ENCODE measurements around the gene C5orf15.
"Not testable (repeated sequence)": the region's sequence is repeated elsewhere in the genome, so short reads cannot be mapped to it uniquely, and the experiment has no call there.

The C5orf15 gene

DNA sequence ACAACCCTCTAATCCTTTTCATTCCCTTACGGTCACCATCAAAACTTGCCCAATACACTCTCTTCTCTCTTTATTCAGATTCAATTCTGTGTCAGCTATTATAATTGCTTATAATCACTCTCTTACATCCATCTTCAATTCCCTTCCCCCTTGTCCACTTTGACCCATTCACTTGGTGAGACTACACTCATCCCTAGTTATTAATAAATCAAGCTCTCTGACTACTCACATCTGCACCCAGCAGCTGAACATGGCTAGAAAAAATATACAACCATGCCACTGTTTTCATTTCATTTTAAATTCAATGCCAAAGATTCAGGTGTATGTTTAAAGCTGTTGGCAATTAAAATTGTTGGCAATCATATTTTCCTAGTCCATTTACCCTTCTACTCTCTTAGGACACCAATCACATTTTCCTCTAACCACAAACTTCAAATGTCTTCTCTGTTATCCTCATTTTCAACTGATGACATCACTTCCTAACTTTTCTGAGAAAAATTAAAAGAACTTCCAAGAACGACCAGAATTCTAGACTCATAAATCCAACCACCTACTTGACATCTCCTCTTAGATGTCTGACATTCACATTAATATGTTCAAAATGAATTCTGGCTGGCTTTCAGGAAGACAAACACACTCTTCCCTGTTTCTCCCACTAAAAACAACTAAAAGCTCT, 5.5 kb downstream of the C5orf15 start:
- DNase-seq: peak in 1 of 5 donors; percentile 47

GRCh38 chr5:133962131-133962530, 6.3 kb downstream of the C5orf15 start:
- DNase-seq: no peak

GRCh38 chr5:133959643-133960042, 8.8 kb downstream of the C5orf15 start:
- no peak for DNase-seq

DNA sequence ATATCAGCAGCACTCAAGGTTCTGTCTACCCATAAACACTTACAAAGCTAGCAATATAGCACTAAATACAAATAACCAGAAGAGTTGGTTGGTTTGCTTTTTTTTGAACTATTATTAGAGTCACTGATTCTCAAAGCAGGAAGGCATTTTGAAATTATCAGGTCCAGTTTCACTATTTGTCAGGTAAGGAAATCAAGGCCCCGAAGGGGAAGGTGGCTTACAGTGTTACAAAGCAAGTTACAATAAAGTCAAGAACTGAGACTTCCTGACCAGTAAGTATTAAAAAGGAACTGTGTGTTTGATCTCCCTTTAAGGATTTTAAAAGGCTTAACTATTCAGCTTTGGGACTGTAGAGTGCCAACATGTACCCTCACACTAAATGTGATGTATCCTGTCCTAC, 10.8 kb downstream of the C5orf15 start:
- DNase-seq: peak in 1 of 5 donors; percentile 42

GRCh38 chr5:133957080-133957479, 11.3 kb downstream of the C5orf15 start:
- no peak for DNase-seq

GRCh38 chr5:133956196-133956595, 12.2 kb downstream of the C5orf15 start:
- not testable (repeated sequence) for DNase-seq

DNA sequence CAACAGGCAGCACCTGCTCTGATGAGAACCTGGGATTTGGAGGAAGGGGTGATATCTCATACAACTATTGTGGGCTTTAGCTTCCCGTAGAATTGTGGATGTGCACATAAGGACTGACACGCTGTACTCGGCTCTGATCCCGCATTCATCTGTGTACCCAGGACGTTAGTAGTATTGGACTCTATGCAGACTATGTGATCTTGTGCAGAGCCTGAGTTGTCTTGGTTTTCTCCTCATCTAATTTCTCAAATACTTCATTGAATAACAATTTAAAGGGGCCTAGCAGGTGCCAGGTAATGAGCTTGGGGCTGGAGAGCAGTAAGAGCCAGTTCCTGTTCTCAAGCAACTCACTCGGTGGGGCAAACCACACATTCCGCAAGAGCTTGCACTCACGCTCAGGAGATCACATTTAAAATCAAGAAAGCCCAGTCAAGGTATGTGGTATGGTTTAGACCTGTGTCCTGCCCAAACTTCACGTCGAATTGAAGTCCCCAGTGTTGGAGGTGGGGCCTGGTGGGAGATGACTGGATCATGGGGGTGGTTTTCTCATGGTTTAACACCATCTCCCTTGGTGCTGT, 14.8 kb downstream of the C5orf15 start:
- no peak for DNase-seq

GRCh38 chr5:133952729-133953567, 15.5 kb downstream of the C5orf15 start:
- DNase-seq: no peak

- no peak for DNase-seq
Observed at GRCh38 chr5:133950821-133951612, 17.4 kb downstream of the C5orf15 start.

GRCh38 chr5:133948721-133949120, 19.7 kb downstream of the C5orf15 start:
- DNase-seq: no peak

GRCh38 chr5:133947431-133947841, 21.0 kb downstream of the C5orf15 start:
- no peak for DNase-seq

- no peak for DNase-seq
Observed at GRCh38 chr5:133945568-133945967, 22.9 kb downstream of the C5orf15 start.

DNA sequence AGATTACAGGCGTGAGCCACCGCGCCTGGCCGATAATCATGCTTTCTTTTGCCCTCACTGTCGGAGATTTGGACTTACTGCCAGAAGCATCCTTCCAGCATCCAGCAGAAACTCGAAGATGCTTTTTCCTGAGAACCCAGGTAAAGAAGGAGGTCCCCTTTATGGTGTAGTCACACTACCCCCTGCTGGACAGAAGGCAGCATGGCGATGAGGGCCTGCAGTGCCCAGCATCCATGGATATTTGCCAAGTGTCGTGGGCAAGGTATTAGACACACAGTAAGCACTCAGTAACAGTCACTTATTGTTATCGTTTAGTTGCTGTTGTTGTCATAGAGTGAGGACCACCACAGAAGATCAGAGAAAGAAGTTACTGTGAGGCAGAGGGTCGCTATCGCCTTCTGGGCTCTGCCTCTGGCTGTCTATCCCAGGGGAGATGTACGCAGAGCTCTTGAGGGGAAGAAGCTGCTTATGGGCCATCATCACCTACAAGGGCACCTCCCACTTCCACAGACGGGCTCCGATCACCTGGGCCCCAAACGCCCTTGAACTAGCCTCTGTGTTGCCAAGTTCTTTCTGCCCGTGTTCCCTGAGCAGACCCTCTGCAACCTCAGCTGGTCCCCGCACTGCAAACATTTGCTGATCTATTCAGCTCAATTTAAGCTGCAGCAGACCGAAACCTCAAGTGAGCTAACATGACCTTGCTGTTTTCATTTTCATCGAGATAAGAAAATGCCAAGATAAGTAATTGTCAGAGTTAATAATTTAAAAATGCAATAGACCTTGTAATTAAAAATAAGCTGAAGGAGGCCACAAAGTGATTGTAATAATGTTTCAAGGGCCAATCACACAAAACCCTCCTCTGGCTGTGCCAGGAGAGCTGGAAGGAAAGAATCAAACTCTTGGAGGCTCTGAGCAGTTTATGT, 23.9 kb downstream of the C5orf15 start:
- DNase-seq: peak in 2 of 5 donors; percentile 19 to 31

DNA sequence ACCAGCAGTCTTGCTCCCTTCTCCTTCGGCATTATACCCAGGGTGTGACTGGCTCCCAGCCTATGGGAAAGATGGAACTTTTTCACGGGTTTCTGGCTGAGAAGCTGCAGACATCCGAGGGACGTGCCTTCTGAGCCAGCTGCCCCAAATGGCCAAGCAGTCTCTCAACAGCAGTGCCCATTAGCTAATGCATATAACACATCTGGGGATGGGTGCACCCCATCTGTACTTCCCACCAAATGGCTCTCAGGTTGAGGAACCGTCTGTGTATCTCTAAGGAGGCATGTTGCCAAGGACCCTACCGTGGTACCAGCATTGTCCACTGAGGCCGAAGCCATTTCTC, 25.0 kb downstream of the C5orf15 start:
- no peak for DNase-seq

DNA sequence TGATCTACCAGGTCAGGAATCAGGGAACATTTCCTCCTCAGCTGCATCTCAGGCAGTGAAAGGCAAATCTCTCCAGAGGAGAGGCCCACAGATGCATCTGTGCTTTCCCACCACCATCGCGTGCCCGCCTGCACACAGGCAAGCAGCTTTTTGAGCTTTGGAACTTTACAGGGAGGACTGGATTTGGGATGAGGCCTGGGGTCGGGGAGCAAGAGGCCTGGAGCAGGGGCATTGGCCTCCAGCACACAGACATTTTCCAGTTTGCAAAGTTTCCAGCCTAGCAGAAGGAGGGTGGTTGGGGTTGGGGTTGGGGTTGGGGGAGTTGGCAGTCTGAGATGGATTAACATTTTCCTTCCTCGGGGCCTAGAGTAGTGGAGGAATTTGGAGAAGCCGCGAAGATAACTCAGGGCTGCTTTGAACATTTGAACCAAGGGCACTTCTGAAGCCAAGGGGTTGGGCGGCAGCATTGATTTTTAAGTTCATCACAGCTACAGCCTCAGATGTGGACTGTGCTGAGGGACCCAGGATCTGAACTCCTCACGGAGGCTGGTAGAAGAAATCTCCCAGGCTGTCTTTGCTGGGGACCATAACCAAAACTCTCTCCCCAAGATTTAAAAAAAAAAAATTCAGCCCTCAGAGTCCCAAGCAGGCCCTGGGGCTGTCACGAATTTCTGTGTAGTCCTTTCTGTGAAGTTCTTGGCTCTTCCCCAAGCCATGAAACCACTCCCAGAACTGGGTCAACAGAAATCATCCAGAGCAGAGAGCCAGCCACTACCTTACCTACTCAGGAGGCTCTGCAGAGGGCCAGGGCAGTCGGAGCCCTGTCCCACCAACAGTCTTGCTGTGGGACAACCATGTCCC, 25.6 kb downstream of the C5orf15 start:
- no peak for DNase-seq

- no peak for DNase-seq
Observed at GRCh38 chr5:133941456-133942196, 26.8 kb downstream of the C5orf15 start.

- DNase-seq: no peak
Observed at GRCh38 chr5:133939668-133940067, 28.8 kb downstream of the C5orf15 start.

GRCh38 chr5:133938929-133939328, 29.5 kb downstream of the C5orf15 start:
- DNase-seq: no peak

GRCh38 chr5:133938039-133938821, 30.2 kb downstream of the C5orf15 start:
- DNase-seq: no peak

Data from T-helper 1 cell (primary cell).